ENCODE results near the gene CYP4F11.
"Not testable (repeated sequence)": the region's sequence is repeated elsewhere in the genome, so short reads cannot be mapped to it uniquely, and the experiment has no call there.

The CYP4F11 gene

GRCh38 chr19:15873771-15874170 lies 60.6 kb downstream of the CYP4F11 start:
- not testable (repeated sequence) for DNase-seq

GRCh38 chr19:15871570-15871969 lies 62.8 kb downstream of the CYP4F11 start:
- DNase-seq = peak in 1 of 2 donors; percentile 3

- DNase-seq = no peak
These were observed 64.5 kb downstream of the CYP4F11 start for GRCh38 chr19:15869873-15870272.

- peak in 1 of 2 donors; percentile 30 for DNase-seq
These were observed 65.2 kb downstream of the CYP4F11 start for GRCh38 chr19:15869109-15869555.

GRCh38 chr19:15866636-15867035 lies 67.7 kb downstream of the CYP4F11 start:
- DNase-seq = no peak

- no peak for DNase-seq
These were observed 69.5 kb downstream of the CYP4F11 start for GRCh38 chr19:15864824-15865223.

GRCh38 chr19:15863272-15863671 lies 71.1 kb downstream of the CYP4F11 start:
- no peak for DNase-seq

GRCh38 chr19:15862444-15862843 lies 71.9 kb downstream of the CYP4F11 start:
- DNase-seq = no peak

Data from stimulated activated CD4-positive, alpha-beta T cell treated with anti-CD3 and anti-CD28 coated beads, Interleukin-2, amount 100 ng/mL, for 48 hours (primary cell).